Ascending aorta (tissue), 2 donors: ENCODE measurements around the gene OBP2A. TPM values are rescaled to one million over a fixed set of nuclear protein-coding genes. Genes with fewer than 3 reads are reported as not detected.

Experiments
- DNase-seq, 2 donors: peaks; one replicate each; pipeline ENCODE4 v3.0.0-alpha.2; 2019; ENCODE audit warnings: low spot score in 2 of 2
- H3K27ac ChIP-seq, 2 donors: fragments of 200-600 bp; sonication (generic); one replicate each; pipeline ENCODE4 v1.5.1; 2016 to 2017; ENCODE audit warnings: mild to moderate bottlenecking in 1 of 2
- H3K27me3 ChIP-seq: fragments of 200-600 bp; sonication (generic); one replicate; pipeline ENCODE4 v1.5.1; 2017
- H3K36me3 ChIP-seq, 2 donors: fragments of 200-600 bp; sonication (generic); one replicate each; pipeline ENCODE4 v1.5.1; 2016
- H3K4me1 ChIP-seq, 2 donors: fragments of 200-600 bp; sonication (generic); one replicate each; pipeline ENCODE4 v1.5.1; 2016 to 2017; ENCODE audit warnings: mild to moderate bottlenecking in 1 of 2
- H3K4me3 ChIP-seq, 2 donors: fragments of 200-600 bp; sonication (generic); one replicate each; pipeline ENCODE4 v1.5.1; 2016 to 2017; ENCODE audit warnings: mild to moderate bottlenecking in 1 of 2
- H3K9me3 ChIP-seq, 2 donors: fragments of 200-600 bp; sonication (generic); one replicate each; pipeline ENCODE4 v1.5.1; 2016
- CTCF ChIP-seq, 3 experiments: fragments of 200-600 bp in 2 of 3; fragments of 450-650 bp in 1 of 3; sonication (generic) in 2 of 3; IDR thresholded peaks; one replicate each; pipeline ENCODE4 v1.5.1; 2016 to 2019; ENCODE audit warnings: antibody characterized with exemption in 3 of 3, mild to moderate bottlenecking in 1 of 3, moderate library complexity in 1 of 3
- intact Hi-C: fragments of 100-400 bp; cut with DNase I; formaldehyde crosslinking; loops from one replicate; pipeline ENCODE4 v1.15.1; 2023
- total RNA-seq: library from RNA; depleted of rRNA; stranded (reverse); fragments of >200 nt; gene quantifications from one replicate; pipeline ENCODE4 v1.1.0, GENCODE V29; 2016

The OBP2A gene
- total RNA-seq, 1 donor from 2014 or later, result not detected

- Histone ChIP-seq H3K36me3 (no peaks in the 10 kb centered on the region), H3K27me3 (no peaks in the 10 kb centered on the region), H3K9me3 (no peaks in the 10 kb centered on the region), H3K4me3 (no peak overlapping the region), H3K4me1 (no peaks in the 10 kb centered on the region), H3K27ac (no peak overlapping the region)
- no peak for TF ChIP-seq CTCF (IDR thresholded peaks at IDR 0.05)
- no peak for DNase-seq
- intact Hi-C loops, result no loop called here
Measured at GRCh38 chr9:135580664-135581380, 34.9 kb downstream of the OBP2A start.

- Histone ChIP-seq H3K27me3 (no peaks in the 10 kb centered on the region), H3K4me1 (no peaks in the 10 kb centered on the region), H3K4me3 (no peak overlapping the region), H3K9me3 (no peaks in the 10 kb centered on the region), H3K27ac (no peak overlapping the region), H3K36me3 (no peaks in the 10 kb centered on the region)
- TF ChIP-seq CTCF (IDR thresholded peaks at IDR 0.05), result no peak
- no peak for DNase-seq
- intact Hi-C loops, result no loop called here
Measured at GRCh38 chr9:135581636-135582426, 35.9 kb downstream of the OBP2A start.

GRCh38 chr9:135582541-135582940 is 36.6 kb downstream of the OBP2A start:
- no peaks in the 10 kb centered on the region for H3K4me1 ChIP-seq
- no peak overlapping the region for H3K4me3 ChIP-seq
- no peak for DNase-seq
- intact Hi-C loops, result no loop called here
- H3K27ac ChIP-seq, result no peak overlapping the region
- no peaks in the 10 kb centered on the region for H3K9me3 ChIP-seq
- H3K36me3 ChIP-seq, result no peaks in the 10 kb centered on the region
- H3K27me3 ChIP-seq, result no peaks in the 10 kb centered on the region
- no peak for TF ChIP-seq CTCF (IDR thresholded peaks at IDR 0.05)

- no peak for TF ChIP-seq CTCF (IDR thresholded peaks at IDR 0.05)
- Histone ChIP-seq H3K27me3 (no peaks in the 10 kb centered on the region), H3K9me3 (no peaks in the 10 kb centered on the region), H3K4me1 (no peaks in the 10 kb centered on the region), H3K36me3 (no peaks in the 10 kb centered on the region), H3K4me3 (no peak overlapping the region), H3K27ac (no peak overlapping the region)
- intact Hi-C loops, result no loop called here
- DNase-seq, result no peak
Measured at GRCh38 chr9:135582966-135583687, 37.2 kb downstream of the OBP2A start.

GRCh38 chr9:135583688-135584011 is 37.7 kb downstream of the OBP2A start:
- Histone ChIP-seq H3K27ac (no peak overlapping the region), H3K36me3 (no peaks in the 10 kb centered on the region), H3K9me3 (no peaks in the 10 kb centered on the region), H3K4me3 (no peak overlapping the region), H3K4me1 (no peaks in the 10 kb centered on the region), H3K27me3 (no peaks in the 10 kb centered on the region)
- no peak for DNase-seq
- TF ChIP-seq CTCF (IDR thresholded peaks at IDR 0.05), result no peak
- intact Hi-C loops, result no loop called here
